ENCODE data around the gene GABRG3.

Gene GABRG3

GRCh38 chr15:27541581-27541980 is 570.6 kb downstream of the GABRG3 start:
- intact Hi-C loops (cut with micrococcal nuclease): no loop called here
- Mint-ChIP-seq H3K27me3 (no peaks in the 10 kb centered on the region), H3K4me1 (ENCODE audit: low read depth) (no peaks in the 10 kb centered on the region), H3K27ac (no peak overlapping the region), H3K4me3 (no peak overlapping the region), H3K9me3 (peaks cover 63% of the 10 kb centered on the region), H3K36me3 (ENCODE audit: low read depth) (no peaks in the 10 kb centered on the region)

DNA sequence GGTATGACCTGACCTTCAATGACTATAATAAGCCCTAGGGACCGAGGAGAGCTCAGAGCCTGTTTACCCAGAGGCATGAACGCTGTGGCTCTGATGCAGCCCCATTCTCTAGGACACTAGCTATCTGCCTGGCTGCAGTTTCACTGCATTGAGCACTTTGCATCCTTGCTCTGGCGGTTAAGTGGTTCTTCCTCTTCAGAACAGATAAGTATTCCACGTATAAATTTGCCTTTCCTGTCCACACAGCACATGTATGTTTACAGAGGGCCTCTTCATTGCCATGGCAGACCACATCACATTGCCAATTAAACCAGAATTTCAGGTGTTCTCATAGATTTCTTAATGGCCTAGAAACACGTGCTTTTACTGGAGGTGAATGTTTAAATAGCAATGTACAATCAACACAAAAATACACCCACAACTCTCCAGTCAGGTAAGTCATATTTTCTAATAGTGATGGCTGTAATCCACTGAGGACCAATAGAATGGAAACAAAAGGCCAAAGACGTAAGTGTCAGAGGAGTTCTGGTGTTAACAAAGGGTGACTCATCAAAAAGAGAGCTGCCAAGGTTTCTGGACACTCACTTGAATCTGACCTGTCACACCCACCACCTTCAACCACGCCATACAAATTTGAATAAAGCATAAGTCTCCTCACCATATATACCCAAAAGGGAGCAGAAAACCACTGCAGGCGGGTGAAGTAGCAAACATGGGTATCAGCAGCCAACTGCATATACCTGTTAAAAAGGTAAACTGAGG is 574.7 kb downstream of the GABRG3 start:
- Mint-ChIP-seq H3K36me3 (ENCODE audit: low read depth) (no peaks in the 10 kb centered on the region), H3K4me1 (ENCODE audit: low read depth) (no peaks in the 10 kb centered on the region), H3K9me3 (peaks cover 53% of the 10 kb centered on the region), H3K4me3 (no peak overlapping the region), H3K27me3 (no peaks in the 10 kb centered on the region), H3K27ac (no peak overlapping the region)
- intact Hi-C loops (cut with micrococcal nuclease): no loop called here

DNA sequence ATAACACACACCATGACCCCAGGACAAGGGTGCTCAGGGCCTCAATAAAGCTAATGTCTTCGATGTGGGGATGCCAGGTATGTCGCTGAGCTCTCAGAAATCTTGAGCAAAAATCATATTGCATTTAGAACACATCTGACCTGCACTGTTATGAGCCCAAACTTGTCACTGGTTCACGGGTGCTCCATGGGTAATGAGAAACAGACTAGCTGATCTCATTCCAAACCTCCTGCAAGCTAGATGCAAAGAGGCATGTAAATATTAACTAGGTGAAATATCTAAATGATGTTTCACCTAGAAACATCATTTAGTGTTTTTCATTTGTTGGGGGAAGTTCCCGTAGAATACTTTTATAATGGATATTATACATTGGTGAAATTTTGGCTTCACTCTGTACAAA is 578.8 kb downstream of the GABRG3 start:
- intact Hi-C loops (cut with micrococcal nuclease): no loop called here
- Mint-ChIP-seq H3K27me3 (no peaks in the 10 kb centered on the region), H3K4me3 (no peak overlapping the region), H3K36me3 (ENCODE audit: low read depth) (no peaks in the 10 kb centered on the region), H3K4me1 (ENCODE audit: low read depth) (no peaks in the 10 kb centered on the region), H3K9me3 (peaks cover 46% of the 10 kb centered on the region), H3K27ac (no peak overlapping the region)

- intact Hi-C loops (cut with micrococcal nuclease): no loop called here
- Mint-ChIP-seq H3K4me3 (no peak overlapping the region), H3K9me3 (peaks cover 54% of the 10 kb centered on the region), H3K4me1 (ENCODE audit: low read depth) (no peaks in the 10 kb centered on the region), H3K27me3 (no peaks in the 10 kb centered on the region), H3K36me3 (ENCODE audit: low read depth) (no peaks in the 10 kb centered on the region), H3K27ac (no peak overlapping the region)
Measured at GRCh38 chr15:27550635-27551034, 579.7 kb downstream of the GABRG3 start.

GRCh38 chr15:27561816-27562215 is 590.8 kb downstream of the GABRG3 start:
- H3K4me1 Mint-ChIP-seq (ENCODE audit: low read depth): no peaks in the 10 kb centered on the region
- no peak overlapping the region for H3K27ac Mint-ChIP-seq
- peaks cover 67% of the 10 kb centered on the region for H3K9me3 Mint-ChIP-seq
- intact Hi-C loops (cut with micrococcal nuclease): no loop called here
- no peaks in the 10 kb centered on the region for H3K27me3 Mint-ChIP-seq
- H3K36me3 Mint-ChIP-seq (ENCODE audit: low read depth): no peaks in the 10 kb centered on the region
- no peak overlapping the region for H3K4me3 Mint-ChIP-seq

- H3K36me3 Mint-ChIP-seq (ENCODE audit: low read depth): no peaks in the 10 kb centered on the region
- no peak overlapping the region for H3K4me3 Mint-ChIP-seq
- intact Hi-C loops (cut with micrococcal nuclease): no loop called here
- no peaks in the 10 kb centered on the region for H3K27me3 Mint-ChIP-seq
- H3K9me3 Mint-ChIP-seq: peaks cover 70% of the 10 kb centered on the region
- H3K27ac Mint-ChIP-seq: no peak overlapping the region
- no peaks in the 10 kb centered on the region for H3K4me1 Mint-ChIP-seq (ENCODE audit: low read depth)
Measured at GRCh38 chr15:27563765-27564370, 592.9 kb downstream of the GABRG3 start.

DNA sequence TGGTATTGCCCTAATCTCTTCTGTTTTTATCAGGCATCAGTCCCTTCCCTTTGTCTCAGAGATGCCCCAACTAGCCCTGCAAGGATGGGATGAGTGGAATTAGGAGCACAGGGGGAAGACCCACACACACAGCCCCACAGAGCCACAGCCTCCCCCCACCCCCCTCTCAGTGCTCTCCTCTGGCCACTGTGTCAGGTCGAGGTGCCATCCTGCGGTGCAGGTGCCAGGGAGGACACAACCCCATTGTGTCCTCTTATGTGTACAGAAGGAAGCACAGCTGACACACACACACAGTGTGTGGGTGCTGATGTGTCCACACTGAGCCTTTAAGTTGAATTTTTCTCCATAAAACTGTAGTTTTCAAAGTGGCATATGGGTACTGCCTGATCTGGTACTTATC is 593.7 kb downstream of the GABRG3 start:
- H3K36me3 Mint-ChIP-seq (ENCODE audit: low read depth): no peaks in the 10 kb centered on the region
- no peak overlapping the region for H3K27ac Mint-ChIP-seq
- no peak overlapping the region for H3K4me3 Mint-ChIP-seq
- H3K4me1 Mint-ChIP-seq (ENCODE audit: low read depth): no peaks in the 10 kb centered on the region
- H3K9me3 Mint-ChIP-seq: peaks cover 70% of the 10 kb centered on the region
- no peaks in the 10 kb centered on the region for H3K27me3 Mint-ChIP-seq
- intact Hi-C loops (cut with micrococcal nuclease): no loop called here

- Mint-ChIP-seq H3K4me3 (no peak overlapping the region), H3K27ac (no peak overlapping the region), H3K9me3 (peaks cover 40% of the 10 kb centered on the region), H3K36me3 (ENCODE audit: low read depth) (no peaks in the 10 kb centered on the region), H3K4me1 (ENCODE audit: low read depth) (no peaks in the 10 kb centered on the region), H3K27me3 (no peaks in the 10 kb centered on the region)
- intact Hi-C loops (cut with micrococcal nuclease): no loop called here
Measured at GRCh38 chr15:27570746-27571145, 599.8 kb downstream of the GABRG3 start.

GRCh38 chr15:27573805-27574485 is 603.0 kb downstream of the GABRG3 start:
- no peaks in the 10 kb centered on the region for H3K27me3 Mint-ChIP-seq
- intact Hi-C loops (cut with micrococcal nuclease): no loop called here

DNA sequence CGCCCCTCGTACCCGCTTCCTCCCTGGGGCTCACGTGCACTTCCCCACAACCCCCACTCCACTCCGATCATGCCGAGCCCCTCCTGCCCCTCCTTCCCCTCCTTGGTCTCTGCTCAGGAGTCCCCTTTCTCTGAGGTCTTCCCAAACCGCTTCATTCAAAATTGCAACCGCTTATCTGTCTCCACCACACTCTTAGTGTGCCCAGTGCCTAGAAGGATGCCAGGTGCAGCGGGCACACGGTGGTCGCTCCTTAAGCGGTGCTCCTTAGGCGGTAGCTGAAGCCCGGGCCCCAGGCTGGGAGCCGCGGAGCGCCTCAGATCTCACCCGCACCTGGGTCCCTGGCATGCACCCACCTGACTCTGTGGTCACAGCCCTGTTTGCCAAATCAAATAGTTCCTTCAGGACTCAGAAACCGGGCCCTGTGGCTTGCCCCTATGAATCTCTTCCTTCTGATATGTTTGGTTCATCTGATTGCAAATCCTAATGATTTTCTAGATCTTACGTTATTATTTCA is 603.6 kb downstream of the GABRG3 start:
- Mint-ChIP-seq H3K36me3 (ENCODE audit: low read depth) (no peaks in the 10 kb centered on the region), H3K27me3 (no peaks in the 10 kb centered on the region), H3K27ac (no peak overlapping the region), H3K4me3 (no peak overlapping the region), H3K9me3 (peaks cover 39% of the 10 kb centered on the region), H3K4me1 (ENCODE audit: low read depth) (no peaks in the 10 kb centered on the region)
- intact Hi-C loops (cut with micrococcal nuclease): no loop called here

More at GRCh38 chr15:27573805-27574485, 603.0 kb downstream of the GABRG3 start:
- Mint-ChIP-seq H3K27ac (no peak overlapping the region), H3K9me3 (peaks cover 35% of the 10 kb centered on the region), H3K4me3 (no peak overlapping the region), H3K4me1 (ENCODE audit: low read depth) (no peaks in the 10 kb centered on the region), H3K36me3 (ENCODE audit: low read depth) (no peaks in the 10 kb centered on the region)

DNA sequence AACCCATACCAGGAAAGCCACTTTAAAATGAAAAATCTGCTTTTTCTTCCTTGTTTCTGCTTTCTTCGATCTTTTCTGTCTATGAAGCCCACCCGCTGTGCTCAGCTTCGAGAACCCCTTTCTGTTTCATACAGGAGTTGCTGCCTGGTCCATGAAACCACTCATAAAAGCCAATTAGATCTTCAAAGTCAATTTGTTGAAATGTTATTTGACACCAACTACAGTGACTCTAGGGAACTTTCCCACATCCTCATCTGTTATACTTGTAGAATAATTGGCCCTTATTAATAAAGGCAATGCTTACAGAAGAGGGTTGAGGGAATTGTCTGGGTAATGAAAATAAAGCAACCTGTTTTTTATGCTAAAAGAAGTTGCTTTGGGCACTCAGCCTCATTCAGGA is 604.5 kb downstream of the GABRG3 start:
- H3K36me3 Mint-ChIP-seq (ENCODE audit: low read depth): no peaks in the 10 kb centered on the region
- H3K27ac Mint-ChIP-seq: no peak overlapping the region
- no peaks in the 10 kb centered on the region for H3K27me3 Mint-ChIP-seq
- peaks cover 47% of the 10 kb centered on the region for H3K9me3 Mint-ChIP-seq
- no peak overlapping the region for H3K4me3 Mint-ChIP-seq
- H3K4me1 Mint-ChIP-seq (ENCODE audit: low read depth): no peaks in the 10 kb centered on the region
- intact Hi-C loops (cut with micrococcal nuclease): no loop called here

- H3K4me1 Mint-ChIP-seq (ENCODE audit: low read depth): no peaks in the 10 kb centered on the region
- peaks cover 49% of the 10 kb centered on the region for H3K9me3 Mint-ChIP-seq
- H3K27ac Mint-ChIP-seq: no peak overlapping the region
- no peaks in the 10 kb centered on the region for H3K36me3 Mint-ChIP-seq (ENCODE audit: low read depth)
- no peaks in the 10 kb centered on the region for H3K27me3 Mint-ChIP-seq
- no peak overlapping the region for H3K4me3 Mint-ChIP-seq
- intact Hi-C loops (cut with micrococcal nuclease): no loop called here
Measured at GRCh38 chr15:27576576-27576975, 605.6 kb downstream of the GABRG3 start.

DNA sequence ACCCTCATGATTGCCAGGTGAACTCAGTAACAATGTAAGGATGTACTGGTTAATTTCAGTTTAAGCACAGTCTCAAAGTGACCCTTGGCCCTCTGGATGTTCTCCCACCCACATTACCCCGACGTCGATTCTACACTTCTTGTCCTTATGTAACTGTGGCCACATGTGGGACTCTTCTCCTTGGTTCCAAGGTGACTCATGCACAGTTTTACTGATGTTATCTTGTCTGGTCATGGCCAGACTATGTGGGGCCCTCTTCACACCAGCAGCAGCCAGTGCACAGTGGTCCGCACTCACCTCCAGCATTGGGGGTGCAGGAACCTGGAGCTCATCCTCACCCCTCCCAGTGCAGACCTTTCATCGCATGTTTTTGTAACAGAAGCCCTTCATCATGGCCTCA is 608.8 kb downstream of the GABRG3 start:
- intact Hi-C loops (cut with micrococcal nuclease): no loop called here
- Mint-ChIP-seq H3K27me3 (no peaks in the 10 kb centered on the region), H3K9me3 (peaks cover 38% of the 10 kb centered on the region), H3K4me3 (no peak overlapping the region), H3K27ac (no peak overlapping the region), H3K4me1 (ENCODE audit: low read depth) (no peaks in the 10 kb centered on the region), H3K36me3 (ENCODE audit: low read depth) (no peaks in the 10 kb centered on the region)

GRCh38 chr15:27582726-27583410 is 611.9 kb downstream of the GABRG3 start:
- Mint-ChIP-seq H3K9me3 (peaks cover 19% of the 10 kb centered on the region), H3K4me1 (ENCODE audit: low read depth) (no peaks in the 10 kb centered on the region), H3K36me3 (ENCODE audit: low read depth) (no peaks in the 10 kb centered on the region), H3K27me3 (no peaks in the 10 kb centered on the region), H3K27ac (no peak overlapping the region), H3K4me3 (no peak overlapping the region)
- intact Hi-C loops (cut with micrococcal nuclease): no loop called here
